Pons (tissue), 1 donor: ENCODE results near the gene CKAP4.
"Not testable (repeated sequence)": the region's sequence is repeated elsewhere in the genome, so short reads cannot be mapped to it uniquely, and the experiment has no call there.

Experiments
- DNase-seq: peaks from one replicate; pipeline ENCODE4 v3.0.0-alpha.2; 2016; ENCODE audit warnings: low spot score

Gene CKAP4

DNA sequence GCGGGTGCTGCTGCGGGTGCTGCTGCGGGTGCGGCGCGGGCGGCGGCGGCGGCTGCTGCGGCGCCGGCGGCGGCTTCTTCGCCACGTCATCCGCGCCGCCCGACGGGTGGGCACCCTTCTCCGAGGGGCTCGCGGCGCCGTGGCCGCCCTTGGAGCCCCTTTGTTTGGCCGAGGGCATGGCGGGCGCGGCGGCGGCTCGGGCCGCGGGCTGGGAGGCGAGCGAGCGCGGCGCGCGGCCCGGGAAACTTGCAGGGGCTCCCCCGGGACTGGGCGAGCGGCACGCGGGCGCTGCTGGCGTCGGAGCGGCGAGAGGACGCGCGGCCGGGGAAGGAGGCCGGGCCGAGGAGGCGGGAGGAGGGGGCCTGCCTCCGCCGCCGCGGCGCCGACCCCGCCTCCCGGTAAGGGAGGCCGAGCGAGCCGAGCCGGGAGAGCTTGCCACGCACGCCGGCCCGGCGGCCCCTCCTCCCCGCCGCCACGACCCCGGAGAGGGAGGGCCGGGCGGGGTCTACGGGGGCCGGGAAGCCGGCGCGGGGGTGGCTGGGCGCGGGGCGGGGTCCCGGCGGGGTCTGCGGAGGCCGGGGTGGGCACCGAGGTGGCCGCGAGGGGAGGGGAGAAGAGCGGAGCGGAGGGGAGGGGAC is at the start of gene CKAP4:
Gene CKAP4 (minus strand): TSS at position 347 of the 638 bp plus-strand sequence. CDS start 169 bp downstream, at position 178.
- peak; percentile 31 for DNase-seq

DNA sequence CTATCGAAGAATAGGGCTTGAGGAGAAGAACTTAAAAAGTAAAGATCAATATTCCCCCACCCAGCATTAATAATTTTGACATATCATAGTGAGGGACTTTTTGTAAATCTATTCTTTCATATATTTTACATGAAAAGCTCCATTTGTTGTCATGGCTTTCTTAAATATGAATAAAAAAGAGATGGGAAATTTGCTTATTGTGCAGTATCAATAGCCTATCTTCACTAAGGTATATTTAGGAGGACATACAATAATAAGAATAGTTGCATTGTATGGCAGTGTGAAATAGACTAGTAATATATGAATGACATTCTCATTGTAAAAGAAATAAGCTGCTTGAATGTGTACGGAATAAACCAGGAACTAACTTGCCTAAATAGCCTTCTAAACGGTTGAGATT is 49.3 kb upstream of the CKAP4 start:
- DNase-seq, result no peak

GRCh38 chr12:106296179-106296877 is 48.5 kb upstream of the CKAP4 start:
- no peak for DNase-seq

GRCh38 chr12:106292339-106292738 is 44.5 kb upstream of the CKAP4 start:
- DNase-seq, result no peak

GRCh38 chr12:106291342-106291741 is 43.5 kb upstream of the CKAP4 start:
- DNase-seq, result no peak

DNA sequence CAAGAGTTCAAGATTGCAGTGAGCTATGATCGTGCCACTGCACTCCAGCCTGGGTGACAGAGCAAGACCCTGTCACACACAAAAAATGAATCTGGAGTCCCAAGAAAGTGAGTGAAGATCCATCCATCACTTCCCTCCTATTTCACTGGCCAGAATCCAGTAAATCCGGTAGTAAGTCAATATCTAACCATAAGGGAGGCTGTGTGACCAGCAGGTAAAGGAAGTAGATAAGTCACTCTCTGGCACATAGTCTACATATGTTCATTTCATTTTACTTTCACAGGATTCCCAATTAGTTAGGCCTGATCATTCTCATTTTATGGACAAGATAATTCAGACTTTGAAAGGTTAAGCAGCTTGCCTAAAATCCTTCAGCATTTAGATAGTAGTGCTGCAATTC is 42.8 kb upstream of the CKAP4 start:
- DNase-seq, result no peak

GRCh38 chr12:106289196-106289681 is 41.4 kb upstream of the CKAP4 start:
- DNase-seq, result no peak

GRCh38 chr12:106288494-106289195 is 40.8 kb upstream of the CKAP4 start:
- DNase-seq, result no peak

DNA sequence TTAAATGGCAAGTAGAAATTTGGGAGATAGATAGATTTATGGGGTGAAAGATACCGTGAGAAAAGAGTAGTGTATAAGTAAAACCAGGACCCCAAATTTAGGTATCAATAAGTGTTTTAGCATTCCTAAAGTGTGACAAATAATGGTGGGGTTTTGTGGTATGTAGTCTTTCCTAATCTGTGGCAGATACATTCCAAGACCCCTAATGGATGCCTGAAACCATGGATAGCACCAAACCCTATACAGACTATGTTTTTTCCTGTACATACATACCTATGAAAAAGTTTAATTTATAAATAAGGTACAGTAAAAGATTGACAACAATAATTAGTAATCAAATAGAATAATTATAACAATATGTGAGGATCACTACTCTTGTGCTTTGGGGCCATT is 40.3 kb upstream of the CKAP4 start:
- DNase-seq, result no peak

GRCh38 chr12:106287364-106287763 is 39.5 kb upstream of the CKAP4 start:
- no peak for DNase-seq

DNA sequence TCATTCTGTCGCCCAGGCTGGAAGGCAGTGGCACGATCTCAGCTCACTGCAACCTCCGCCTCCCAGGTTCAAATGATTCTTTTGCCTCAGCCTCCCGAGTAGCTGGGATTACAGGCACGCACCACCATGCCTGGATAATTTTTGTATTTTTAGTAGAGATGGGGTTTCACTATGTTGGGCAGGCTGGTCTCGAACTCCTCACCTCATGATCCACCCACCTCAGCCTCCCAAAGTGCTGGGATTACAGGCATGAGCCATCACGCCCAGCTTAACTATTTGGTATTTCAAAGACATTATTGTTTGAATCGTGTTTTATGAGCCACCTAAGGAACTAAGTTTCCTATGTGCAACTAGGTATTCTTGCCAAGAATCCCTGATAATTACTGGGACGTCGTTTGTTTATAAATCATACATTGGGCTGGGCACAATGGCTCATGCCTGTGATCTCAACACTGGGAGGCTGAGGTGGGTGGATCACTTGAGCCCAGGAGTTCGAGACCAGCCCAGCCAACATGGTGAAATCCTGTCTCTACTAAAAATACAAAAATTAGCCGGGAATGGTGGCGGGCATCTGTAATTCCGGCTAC is 38.8 kb upstream of the CKAP4 start:
- not testable (repeated sequence) for DNase-seq

DNA sequence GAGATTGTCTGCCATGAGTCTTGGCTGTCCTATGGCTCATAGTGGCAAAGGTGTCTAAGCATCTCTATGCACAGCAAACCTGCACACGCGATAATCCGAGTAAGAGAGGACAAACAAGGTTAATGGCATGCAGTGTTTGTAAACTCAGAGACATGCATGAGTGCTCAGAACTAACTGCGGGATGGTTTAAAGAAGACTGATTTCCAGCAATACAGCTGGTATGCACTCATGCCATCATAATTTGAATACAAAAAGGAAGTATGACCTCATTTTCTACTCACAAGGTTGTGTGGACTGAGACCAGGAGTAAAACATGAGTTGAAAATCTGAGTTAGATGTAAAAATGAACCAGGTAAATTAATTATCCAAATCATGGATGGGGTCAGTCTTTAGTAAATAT is 38.2 kb upstream of the CKAP4 start:
- DNase-seq, result no peak

DNA sequence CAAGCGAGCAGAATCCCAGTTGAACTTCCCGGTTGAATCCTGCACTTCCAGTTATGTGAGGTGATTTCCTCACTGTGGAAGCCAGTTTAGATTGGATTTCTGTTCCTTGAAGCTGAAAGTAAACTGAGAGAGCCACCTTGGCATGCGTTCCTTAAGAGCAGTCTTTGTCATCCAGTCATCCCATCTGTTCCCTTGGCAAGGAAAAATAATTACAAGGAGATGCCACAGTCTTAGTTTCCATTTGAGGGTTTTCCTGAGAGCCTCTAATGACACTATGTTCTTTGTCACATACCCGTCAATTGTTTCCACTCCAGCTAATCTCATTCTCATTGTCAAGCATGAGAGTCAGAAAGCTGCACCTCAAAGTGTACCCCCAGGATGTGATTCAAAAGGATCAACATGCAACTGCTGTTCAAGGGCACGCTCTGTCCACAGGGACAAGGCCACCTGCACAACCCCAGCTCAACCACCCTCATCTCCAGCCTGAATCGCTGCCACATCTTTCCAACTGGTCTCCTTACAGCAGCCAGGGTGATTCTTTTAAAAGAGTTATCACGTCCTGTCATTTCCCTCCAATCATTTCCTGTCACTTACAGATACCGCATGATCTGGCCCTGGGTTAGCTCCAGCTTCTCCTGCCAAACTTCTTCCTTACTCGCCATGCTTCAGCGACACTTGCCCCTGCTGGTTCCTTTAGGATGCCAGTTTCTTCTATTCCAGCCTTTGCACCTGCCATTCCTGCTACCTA is 36.7 kb upstream of the CKAP4 start:
- peak; percentile 26 for DNase-seq

- no peak for DNase-seq
Observed at GRCh38 chr12:106282457-106283097, 34.8 kb upstream of the CKAP4 start.

GRCh38 chr12:106281804-106282203 is 34.0 kb upstream of the CKAP4 start:
- DNase-seq, result no peak

GRCh38 chr12:106281056-106281782 is 33.4 kb upstream of the CKAP4 start:
- no peak for DNase-seq

- no peak for DNase-seq
Observed at GRCh38 chr12:106280106-106280505, 32.3 kb upstream of the CKAP4 start.

GRCh38 chr12:106276032-106276740 is 28.4 kb upstream of the CKAP4 start:
- DNase-seq, result no peak

DNA sequence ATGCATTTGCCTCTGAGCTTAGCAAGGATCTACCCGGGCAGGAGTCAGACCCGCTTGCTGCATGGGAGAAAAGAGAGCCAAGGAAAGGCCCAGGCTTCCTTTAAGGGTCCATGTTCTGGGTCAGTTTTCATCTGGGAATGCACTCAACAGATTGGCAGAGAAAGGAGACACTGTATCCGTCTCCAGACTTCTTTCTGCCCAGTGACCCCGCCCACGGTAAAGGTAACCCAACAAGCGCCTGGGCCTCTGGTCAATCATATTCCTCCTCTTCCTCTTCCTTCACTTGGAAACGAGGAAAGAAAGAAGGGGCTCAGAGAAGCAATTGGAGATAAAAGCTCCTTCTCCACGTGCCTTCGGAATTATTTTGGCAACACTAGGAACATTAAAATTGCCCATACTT is 27.6 kb upstream of the CKAP4 start:
- DNase-seq, result no peak

GRCh38 chr12:106274575-106275121 is 26.8 kb upstream of the CKAP4 start:
- DNase-seq, result no peak
